Type B pancreatic cell (in vitro differentiated cells): ENCODE data around the gene ENC1. TPM values are rescaled to one million over a fixed set of nuclear protein-coding genes. Genes with fewer than 3 reads are reported as not detected.
A peak's percentile ranks its signal among the peaks of the same experiment; 100 is the strongest.

ENCODE experiments used
- DNase-seq: peaks from one replicate; pipeline ENCODE4 v3.0.0; 2021; ENCODE audit warnings: mixed read lengths; ENCODE audit not compliant: unreplicated experiment; ENCODE audit errors: extremely low spot score
- H3K27ac Mint-ChIP-seq: 2 replicates; pipeline ENCODE4 v1.8.0; 2021; ENCODE audit warnings: mild to moderate bottlenecking, mixed read lengths
- H3K27me3 Mint-ChIP-seq: 2 replicates; pipeline ENCODE4 v1.8.0; 2021; ENCODE audit warnings: mixed read lengths
- H3K36me3 Mint-ChIP-seq: 2 replicates; pipeline ENCODE4 v1.8.0; 2021; ENCODE audit warnings: mixed read lengths
- H3K4me1 Mint-ChIP-seq: one replicate; pipeline ENCODE4 v1.8.0; 2021; ENCODE audit warnings: mixed read lengths; ENCODE audit not compliant: unreplicated experiment
- H3K4me3 Mint-ChIP-seq: 2 replicates; pipeline ENCODE4 v1.8.0; 2021; ENCODE audit warnings: mild to moderate bottlenecking, mixed read lengths
- H3K9me3 Mint-ChIP-seq: 2 replicates; pipeline ENCODE4 v1.8.0; 2021; ENCODE audit warnings: mixed read lengths
- CTCF ChIP-seq: fragments of 200-600 bp; sonication (generic); conservative IDR thresholded peaks from 2 replicates; pipeline ENCODE4 v1.5.0; 2021; ENCODE audit warnings: antibody characterized with exemption, mild to moderate bottlenecking
- total RNA-seq: library from RNA; stranded (reverse); gene quantifications from 2 replicates; pipeline ENCODE4 v1.2.1, GENCODE V29; 2021; ENCODE audit warnings: low replicate concordance

The ENC1 gene
- total RNA-seq, 1 donor from 2014 or later: 83.2 TPM

GRCh38 chr5:74588415-74588814 lies 52.1 kb downstream of the ENC1 start:
- Mint-ChIP-seq H3K9me3 (peaks cover 8% of the 10 kb centered on the region), H3K27ac (no peak overlapping the region), H3K36me3 (no peaks in the 10 kb centered on the region), H3K4me3 (no peak overlapping the region), H3K27me3 (no peaks in the 10 kb centered on the region), H3K4me1 (peaks cover 42% of the 10 kb centered on the region)
- DNase-seq: no peak
- no peak for TF ChIP-seq CTCF

- no peak for DNase-seq
- H3K27ac Mint-ChIP-seq: peak overlapping the region; percentile 42
- H3K36me3 Mint-ChIP-seq: no peaks in the 10 kb centered on the region
- no peak for TF ChIP-seq CTCF
- H3K4me1 Mint-ChIP-seq: peaks cover 42% of the 10 kb centered on the region
- peaks cover 8% of the 10 kb centered on the region for H3K9me3 Mint-ChIP-seq
- no peaks in the 10 kb centered on the region for H3K27me3 Mint-ChIP-seq
- H3K4me3 Mint-ChIP-seq: peak overlapping the region; percentile 21
These were observed 52.6 kb downstream of the ENC1 start for GRCh38 chr5:74587890-74588289.

- peaks cover 42% of the 10 kb centered on the region for H3K4me1 Mint-ChIP-seq
- no peak overlapping the region for H3K27ac Mint-ChIP-seq
- H3K27me3 Mint-ChIP-seq: no peaks in the 10 kb centered on the region
- H3K9me3 Mint-ChIP-seq: peaks cover 8% of the 10 kb centered on the region
- no peak for TF ChIP-seq CTCF
- no peak for DNase-seq
- no peak overlapping the region for H3K4me3 Mint-ChIP-seq
- no peaks in the 10 kb centered on the region for H3K36me3 Mint-ChIP-seq
These were observed 53.2 kb downstream of the ENC1 start for GRCh38 chr5:74587300-74587699.

GRCh38 chr5:74586856-74587255 lies 53.7 kb downstream of the ENC1 start:
- no peak for TF ChIP-seq CTCF
- no peak overlapping the region for H3K4me3 Mint-ChIP-seq
- no peaks in the 10 kb centered on the region for H3K36me3 Mint-ChIP-seq
- peaks cover 42% of the 10 kb centered on the region for H3K4me1 Mint-ChIP-seq
- DNase-seq: no peak
- H3K27me3 Mint-ChIP-seq: no peaks in the 10 kb centered on the region
- H3K27ac Mint-ChIP-seq: no peak overlapping the region
- H3K9me3 Mint-ChIP-seq: peaks cover 8% of the 10 kb centered on the region

GRCh38 chr5:74582853-74583252 lies 57.7 kb downstream of the ENC1 start:
- DNase-seq: no peak

More at GRCh38 chr5:74582853-74583252, 57.7 kb downstream of the ENC1 start:
- Mint-ChIP-seq H3K36me3 (no peaks in the 10 kb centered on the region), H3K27ac (no peak overlapping the region), H3K4me3 (no peak overlapping the region), H3K9me3 (peaks cover 1% of the 10 kb centered on the region), H3K27me3 (no peaks in the 10 kb centered on the region), H3K4me1 (peaks cover 25% of the 10 kb centered on the region)
- no peak for TF ChIP-seq CTCF
